Adipocyte (in vitro differentiated cells): ENCODE data around the gene ECHS1.
"Not testable (repeated sequence)": the region's sequence is repeated elsewhere in the genome, so short reads cannot be mapped to it uniquely, and the experiment has no call there.

ENCODE experiments used
- DNase-seq: peaks from one replicate; pipeline ENCODE4 v3.0.0-alpha.2; 2015; ENCODE audit warnings: low read depth
- H3K27me3 ChIP-seq: replicated peaks from 2 replicates; pipeline ENCODE4 v1.7.0; 2013; ENCODE audit warnings: mild to moderate bottlenecking, low read length, moderate library complexity; ENCODE audit not compliant: control insufficient read depth, insufficient read depth
- H3K36me3 ChIP-seq: 2 replicates; pipeline ENCODE4 v1.7.0; 2013; ENCODE audit warnings: low read length, mild to moderate bottlenecking, moderate library complexity; ENCODE audit not compliant: control insufficient read depth, insufficient read depth, severe bottlenecking
- H3K4me1 ChIP-seq: 2 replicates; pipeline ENCODE4 v1.7.0; 2013; ENCODE audit warnings: mild to moderate bottlenecking, low read length, moderate library complexity; ENCODE audit not compliant: control insufficient read depth, insufficient read depth
- H3K4me3 ChIP-seq: 2 replicates; pipeline ENCODE4 v1.7.0; 2013; ENCODE audit warnings: mild to moderate bottlenecking, low read length, moderate library complexity
- H3K9ac ChIP-seq: 2 replicates; pipeline ENCODE4 v1.7.0; 2013; ENCODE audit warnings: mild to moderate bottlenecking, low read length, moderate library complexity
- H3K9me3 ChIP-seq: 2 replicates; pipeline ENCODE4 v1.7.0; 2013; ENCODE audit warnings: mild to moderate bottlenecking, low read length, moderate library complexity; ENCODE audit not compliant: control insufficient read depth

ECHS1 gene

DNA sequence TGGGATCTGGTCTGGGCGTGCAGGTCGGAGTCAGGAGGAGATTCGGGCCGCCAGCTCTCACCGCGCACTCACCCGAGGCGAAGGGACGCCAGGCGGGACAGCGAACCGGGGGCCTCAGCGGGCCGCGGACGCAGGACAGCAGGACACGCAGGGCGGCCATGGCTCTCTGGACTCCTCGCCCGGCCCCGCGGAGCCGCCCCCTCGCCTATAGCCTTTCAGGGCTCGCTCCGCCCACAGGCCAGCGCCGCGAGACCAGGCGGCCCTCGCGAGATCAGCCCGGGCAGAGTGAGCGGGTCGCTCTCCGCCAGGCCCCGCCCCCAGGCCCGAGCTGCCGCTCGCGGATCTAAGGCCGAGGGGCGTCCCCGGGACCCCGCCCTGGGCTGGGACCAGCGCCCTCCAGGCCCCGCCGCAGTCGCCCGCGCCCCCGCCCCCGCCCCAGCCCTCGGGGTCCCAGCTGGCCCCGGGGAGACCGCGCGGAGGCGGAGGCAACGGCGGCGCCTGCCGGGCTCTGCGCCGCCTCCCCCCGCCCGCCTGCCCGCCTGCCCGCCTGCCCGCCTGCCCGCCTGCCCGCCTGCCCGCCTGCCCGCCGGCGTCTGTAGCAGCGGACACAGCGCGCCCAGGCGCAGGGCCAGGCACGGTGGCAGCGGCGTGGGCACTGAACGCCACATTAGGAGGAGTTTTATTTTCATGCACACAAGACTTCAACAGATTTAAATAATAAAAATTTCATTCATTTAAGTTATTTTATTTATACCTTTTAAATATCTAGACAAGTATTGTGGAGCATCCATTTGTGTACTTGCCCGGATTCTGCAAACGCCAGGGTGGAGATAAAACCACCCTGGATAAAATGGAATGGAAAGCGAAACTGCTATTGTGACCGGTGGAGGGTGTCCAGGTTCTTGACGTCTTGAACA lies at the start of gene ECHS1:
TSS of gene ECHS1 (minus strand) at position 181 of the 917 bp plus-strand sequence. CDS start at position 160, 21 bp downstream.
- peaks cover 17% of the 10 kb centered on the region for H3K4me1 ChIP-seq
- H3K9me3 ChIP-seq: no peaks in the 10 kb centered on the region
- peaks cover 27% of the 10 kb centered on the region for H3K36me3 ChIP-seq
- DNase-seq: peak; percentile 98
- H3K4me3 ChIP-seq: peak within 1 kb of the TSS; percentile 83
- peak within 1 kb of the TSS; percentile 86 for H3K9ac ChIP-seq
- no peaks in the 10 kb centered on the region for H3K27me3 ChIP-seq

DNA sequence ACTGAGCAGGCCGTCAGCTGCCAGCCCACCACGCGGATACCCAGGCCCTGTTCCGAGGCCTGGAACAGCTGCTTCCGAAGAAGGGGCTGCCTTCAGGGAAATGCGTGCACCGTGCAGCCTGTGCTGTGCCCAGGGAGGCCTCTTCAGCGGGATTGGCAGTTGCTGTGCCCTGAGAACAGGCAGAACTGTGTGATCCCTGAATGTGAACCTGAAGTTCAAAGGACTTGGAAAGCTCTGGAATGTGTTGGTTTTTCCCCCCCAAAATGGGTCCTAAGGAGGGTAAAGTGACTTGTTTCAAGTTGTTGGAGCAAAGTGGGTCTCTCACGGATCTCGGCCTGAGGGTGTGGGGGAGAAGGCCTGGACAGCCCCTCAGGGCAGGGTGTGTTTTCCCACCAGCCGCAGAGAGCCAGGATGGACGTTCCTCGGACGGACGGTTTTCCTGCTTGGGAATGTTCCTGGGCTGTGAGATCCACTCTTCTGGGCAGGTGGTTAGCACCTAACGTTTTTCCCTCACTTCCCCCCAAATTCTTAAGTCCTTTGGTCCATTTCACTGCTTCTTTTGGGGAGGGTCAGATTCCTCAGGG lies 49.2 kb upstream of the ECHS1 start:
- Histone ChIP-seq H3K9ac (no peak overlapping the region), H3K9me3 (no peaks in the 10 kb centered on the region), H3K4me1 (no peaks in the 10 kb centered on the region), H3K27me3 (no peaks in the 10 kb centered on the region), H3K4me3 (no peak overlapping the region), H3K36me3 (peaks cover 20% of the 10 kb centered on the region)
- no peak for DNase-seq

DNA sequence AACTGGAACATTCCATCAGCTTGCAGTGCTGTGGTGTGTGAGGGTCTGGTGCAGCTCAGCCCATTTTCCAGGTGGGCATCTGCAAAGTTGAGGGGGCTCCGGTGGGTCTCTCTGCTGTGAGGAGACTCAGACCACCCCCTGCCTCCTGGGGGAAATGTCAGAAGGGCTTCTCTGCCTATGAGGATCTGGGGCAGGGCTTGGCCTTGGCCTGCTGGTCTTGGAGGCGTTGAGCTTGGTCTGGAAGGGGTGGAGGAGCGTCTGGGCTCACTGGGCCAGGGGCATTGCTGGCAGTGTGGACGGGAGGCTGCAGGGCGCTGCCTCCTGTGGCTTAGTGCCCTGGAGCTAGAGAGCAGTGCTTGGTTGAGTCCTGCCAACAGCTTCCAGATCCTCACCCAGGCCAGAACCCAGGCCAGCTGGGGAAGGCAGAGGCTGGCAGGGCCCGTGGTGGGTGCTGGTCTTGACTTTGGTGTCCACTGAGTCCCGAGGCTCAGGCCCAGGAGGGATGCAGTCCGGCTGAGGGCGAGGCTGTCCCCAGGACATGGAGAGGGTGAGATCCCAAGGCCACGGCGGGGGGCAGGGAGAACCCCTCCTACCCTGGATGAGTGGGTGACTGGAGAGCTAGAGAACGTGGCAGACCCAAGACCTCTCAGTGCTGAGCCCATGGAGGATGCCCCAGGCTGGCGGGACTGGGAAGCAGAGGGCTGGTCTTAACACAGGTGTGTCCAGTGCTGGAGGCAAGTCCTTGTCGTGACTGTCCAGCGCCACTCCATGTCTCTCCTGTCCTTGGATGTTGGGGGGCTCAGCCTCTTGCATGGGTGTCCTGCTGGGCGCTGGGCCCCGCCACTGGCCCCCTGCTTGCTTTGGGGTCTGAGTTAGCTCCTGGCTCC lies 48.4 kb upstream of the ECHS1 start:
- Histone ChIP-seq H3K36me3 (peaks cover 20% of the 10 kb centered on the region), H3K27me3 (no peaks in the 10 kb centered on the region), H3K9me3 (no peaks in the 10 kb centered on the region), H3K9ac (no peak overlapping the region), H3K4me1 (no peaks in the 10 kb centered on the region), H3K4me3 (no peak overlapping the region)
- no peak for DNase-seq

- Histone ChIP-seq H3K27me3 (no peaks in the 10 kb centered on the region), H3K36me3 (peaks cover 24% of the 10 kb centered on the region), H3K9ac (no peak overlapping the region), H3K9me3 (no peaks in the 10 kb centered on the region), H3K4me3 (no peak overlapping the region), H3K4me1 (no peaks in the 10 kb centered on the region)
- no peak for DNase-seq
Measured at GRCh38 chr10:133420579-133420978, 47.4 kb upstream of the ECHS1 start.

DNA sequence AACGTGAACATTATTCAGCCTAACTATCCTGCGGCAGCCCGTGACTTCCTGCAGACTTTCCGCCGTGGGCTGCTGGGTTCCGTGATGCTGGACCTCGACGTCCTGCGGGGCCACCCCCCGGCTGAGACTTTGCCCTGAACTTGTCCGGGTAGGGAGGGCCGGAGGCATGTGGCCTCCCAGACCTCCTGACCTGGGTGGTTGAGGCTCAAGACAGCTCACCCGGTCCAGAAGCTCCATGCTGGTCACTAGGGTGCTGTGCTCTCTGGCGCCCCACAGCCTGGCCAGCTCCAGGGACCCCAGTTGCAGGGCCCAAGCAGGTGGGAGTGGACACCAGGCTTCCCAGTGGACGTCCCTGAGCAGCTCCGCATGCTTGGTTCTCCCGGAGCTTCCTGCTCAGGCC lies 46.9 kb upstream of the ECHS1 start:
- H3K4me3 ChIP-seq: no peak overlapping the region
- no peak overlapping the region for H3K9ac ChIP-seq
- no peaks in the 10 kb centered on the region for H3K4me1 ChIP-seq
- no peaks in the 10 kb centered on the region for H3K27me3 ChIP-seq
- no peak for DNase-seq
- no peaks in the 10 kb centered on the region for H3K9me3 ChIP-seq
- peaks cover 30% of the 10 kb centered on the region for H3K36me3 ChIP-seq

DNA sequence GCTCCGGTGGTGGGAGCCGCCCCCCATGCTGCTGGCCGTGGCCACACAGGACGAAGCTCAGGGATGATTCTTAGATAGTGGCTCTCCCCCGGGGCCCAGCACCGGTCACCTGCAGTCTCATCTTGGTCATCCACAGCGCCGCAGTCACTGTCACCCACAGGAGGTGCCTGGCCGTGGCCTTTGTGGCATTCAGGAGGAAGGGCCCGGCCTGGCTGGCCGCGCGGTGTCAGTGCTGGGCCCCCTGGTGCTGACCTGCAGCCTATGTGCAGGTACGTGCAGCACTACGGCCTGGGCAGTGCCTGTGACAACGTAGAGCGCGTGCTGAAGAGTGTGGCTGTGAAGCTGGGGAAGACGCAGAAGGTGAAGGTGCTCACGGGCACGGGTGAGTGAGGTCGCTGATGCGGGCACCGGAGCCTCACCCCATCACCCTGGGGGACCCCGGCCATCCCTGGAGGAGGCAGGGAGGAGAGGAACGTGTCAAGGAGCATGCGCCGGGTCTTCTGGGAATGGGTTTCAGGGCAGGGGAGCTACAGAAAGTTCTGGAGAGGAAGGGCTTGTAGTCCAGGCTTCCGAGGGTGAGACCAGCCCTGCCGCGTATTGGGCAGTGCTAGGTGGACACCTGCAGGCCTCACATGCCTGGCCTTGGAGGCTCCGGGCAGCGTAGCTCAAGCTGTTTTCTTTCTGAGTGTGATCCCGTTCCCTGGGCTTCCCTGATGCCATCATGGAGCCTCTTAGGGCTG lies 46.2 kb upstream of the ECHS1 start:
- peaks cover 30% of the 10 kb centered on the region for H3K36me3 ChIP-seq
- H3K9ac ChIP-seq: no peak overlapping the region
- no peaks in the 10 kb centered on the region for H3K4me1 ChIP-seq
- H3K27me3 ChIP-seq: no peaks in the 10 kb centered on the region
- no peak overlapping the region for H3K4me3 ChIP-seq
- H3K9me3 ChIP-seq: no peaks in the 10 kb centered on the region
- no peak for DNase-seq

DNA sequence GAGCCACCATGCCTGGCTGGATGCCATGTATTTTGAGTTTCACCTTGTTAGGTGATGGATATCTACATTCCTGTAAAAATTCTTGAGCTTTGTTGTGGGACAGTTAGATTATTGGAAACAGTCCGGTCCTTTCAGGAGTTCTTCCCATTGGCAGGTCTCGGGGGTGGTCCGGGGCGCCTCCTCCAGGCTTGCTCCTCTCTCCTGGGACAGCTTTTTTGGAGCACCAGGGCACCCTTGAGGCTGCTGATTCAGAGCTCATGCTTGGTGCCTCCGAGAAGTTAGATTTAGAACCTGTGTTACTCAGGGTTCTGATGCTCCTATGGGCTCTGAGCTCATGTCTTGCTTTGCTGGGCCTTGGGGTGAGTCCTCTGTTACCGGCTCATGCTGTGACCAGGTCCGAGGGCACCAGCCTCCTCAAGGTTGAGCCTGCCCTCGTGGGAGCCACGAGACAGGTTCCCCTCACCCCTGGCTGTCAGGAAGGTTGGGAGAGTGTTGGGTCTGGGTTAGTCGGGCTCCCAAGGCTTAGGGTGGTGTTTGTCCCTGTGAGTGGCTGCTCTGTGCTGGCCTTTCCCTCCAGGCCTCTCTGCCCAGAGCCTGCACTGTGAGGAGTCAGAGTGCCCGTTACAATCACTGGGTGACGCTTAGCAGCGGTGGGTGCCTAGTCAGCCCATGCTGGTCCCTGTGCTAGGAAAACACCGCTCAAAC lies 45.3 kb upstream of the ECHS1 start:
- H3K9ac ChIP-seq: no peak overlapping the region
- H3K36me3 ChIP-seq: peaks cover 34% of the 10 kb centered on the region
- no peaks in the 10 kb centered on the region for H3K4me1 ChIP-seq
- no peaks in the 10 kb centered on the region for H3K27me3 ChIP-seq
- no peak overlapping the region for H3K4me3 ChIP-seq
- no peak for DNase-seq
- no peaks in the 10 kb centered on the region for H3K9me3 ChIP-seq

DNA sequence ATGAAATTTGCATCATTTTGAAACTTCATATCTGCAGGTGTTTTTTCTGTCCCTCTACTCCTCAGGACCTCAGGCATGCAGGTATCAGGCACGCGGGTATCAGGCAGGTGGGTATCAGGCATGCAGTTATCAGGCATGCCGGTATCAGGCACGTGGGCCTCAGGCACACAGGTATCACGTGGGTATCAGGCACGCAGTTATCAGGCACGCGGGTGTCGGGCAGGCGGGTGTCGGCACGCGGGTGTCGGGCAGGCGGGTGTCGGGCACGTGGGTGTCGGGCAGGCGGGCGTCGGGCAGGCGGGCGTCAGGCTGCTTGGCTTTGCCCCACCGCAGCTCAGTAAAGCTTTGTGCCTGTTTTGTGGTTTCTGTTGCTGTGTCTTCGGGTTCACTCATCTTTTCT lies 42.6 kb upstream of the ECHS1 start:
- peaks cover 56% of the 10 kb centered on the region for H3K36me3 ChIP-seq
- no peaks in the 10 kb centered on the region for H3K4me1 ChIP-seq
- no peak for DNase-seq
- H3K9ac ChIP-seq: no peak overlapping the region
- no peak overlapping the region for H3K4me3 ChIP-seq
- H3K9me3 ChIP-seq: peaks cover 21% of the 10 kb centered on the region
- H3K27me3 ChIP-seq: no peaks in the 10 kb centered on the region

DNA sequence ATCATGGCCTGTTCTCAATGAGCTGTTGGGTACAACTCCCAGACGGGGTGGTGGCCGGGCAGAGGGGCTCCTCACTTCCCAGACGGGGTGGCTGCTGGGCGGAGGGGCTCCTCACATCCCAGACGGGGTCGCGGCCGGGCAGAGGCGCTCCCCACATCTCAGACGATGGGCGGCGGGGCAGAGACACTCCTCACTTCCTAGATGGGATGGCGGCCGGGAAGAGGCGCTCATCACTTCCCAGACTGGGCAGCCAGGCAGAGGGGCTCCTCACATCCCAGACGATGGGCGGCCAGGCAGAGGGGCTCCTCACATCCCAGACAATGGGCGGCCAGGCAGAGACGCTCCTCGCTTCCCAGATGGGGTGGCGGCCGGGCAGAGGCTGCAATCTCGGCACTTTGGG lies 41.2 kb upstream of the ECHS1 start:
- Histone ChIP-seq H3K9me3 (peaks cover 22% of the 10 kb centered on the region), H3K36me3 (peaks cover 56% of the 10 kb centered on the region)
- H3K27me3 ChIP-seq, DNase-seq, H3K4me3 ChIP-seq, H3K4me1 ChIP-seq, H3K9ac ChIP-seq: not testable (repeated sequence)

- Histone ChIP-seq H3K4me1 (peaks cover 10% of the 10 kb centered on the region), H3K4me3 (no peak overlapping the region), H3K9ac (no peak overlapping the region), H3K36me3 (peaks cover 69% of the 10 kb centered on the region), H3K9me3 (peaks cover 22% of the 10 kb centered on the region), H3K27me3 (no peaks in the 10 kb centered on the region)
- DNase-seq: no peak
Measured at GRCh38 chr10:133412381-133412711, 39.2 kb upstream of the ECHS1 start.
